GM21576 (cell line): ENCODE measurements around the gene ADGRL4.
"Not testable (repeated sequence)": the region's sequence is repeated elsewhere in the genome, so short reads cannot be mapped to it uniquely, and the experiment has no call there.

Source experiments
- ATAC-seq: cut with Tn5 transposase; IDR thresholded peaks from one replicate; pipeline ENCODE4 v1.9.1; 2021; ENCODE audit warnings: mild to moderate bottlenecking, moderate library complexity; ENCODE audit not compliant: unreplicated experiment

The ADGRL4 gene

GRCh38 chr1:79006564-79006963 lies at the start of gene ADGRL4:
ADGRL4 (minus strand) TSS chr1:79006730; CDS start chr1:79006654, 76 bp downstream.
- no peak for ATAC-seq

GRCh38 chr1:79055856-79056255 lies 49.3 kb upstream of the ADGRL4 start:
- ATAC-seq: no peak

GRCh38 chr1:79052829-79053449 lies 46.4 kb upstream of the ADGRL4 start:
- ATAC-seq: peak; percentile 99

- ATAC-seq: no peak
These were observed 38.6 kb upstream of the ADGRL4 start for GRCh38 chr1:79044974-79045650.

GRCh38 chr1:79043506-79043905 lies 37.0 kb upstream of the ADGRL4 start:
- no peak for ATAC-seq

DNA sequence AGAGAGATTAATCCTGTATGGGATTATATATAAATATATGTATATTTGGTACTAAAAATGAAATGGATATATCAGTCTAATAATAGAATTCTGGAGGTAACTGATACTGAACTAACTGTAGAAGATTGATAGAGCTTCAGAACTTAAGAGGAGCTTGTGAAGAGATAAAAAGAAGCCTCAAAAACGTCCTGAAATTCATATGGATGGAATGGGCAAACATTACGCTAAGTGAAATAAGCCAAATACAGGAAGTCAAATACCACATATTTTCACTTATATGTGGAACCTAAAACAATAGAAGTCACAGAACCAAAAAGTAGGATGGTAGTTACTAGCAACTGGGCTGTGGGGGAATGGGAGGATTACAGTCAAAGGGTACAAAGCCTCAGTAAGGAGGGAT lies 36.0 kb upstream of the ADGRL4 start:
- no peak for ATAC-seq

- ATAC-seq: peak; percentile 72
These were observed 35.6 kb upstream of the ADGRL4 start for GRCh38 chr1:79042117-79042516.

- ATAC-seq: no peak
These were observed 35.1 kb upstream of the ADGRL4 start for GRCh38 chr1:79041666-79042065.

- peak; percentile 82 for ATAC-seq
These were observed 34.0 kb upstream of the ADGRL4 start for GRCh38 chr1:79040424-79041082.

DNA sequence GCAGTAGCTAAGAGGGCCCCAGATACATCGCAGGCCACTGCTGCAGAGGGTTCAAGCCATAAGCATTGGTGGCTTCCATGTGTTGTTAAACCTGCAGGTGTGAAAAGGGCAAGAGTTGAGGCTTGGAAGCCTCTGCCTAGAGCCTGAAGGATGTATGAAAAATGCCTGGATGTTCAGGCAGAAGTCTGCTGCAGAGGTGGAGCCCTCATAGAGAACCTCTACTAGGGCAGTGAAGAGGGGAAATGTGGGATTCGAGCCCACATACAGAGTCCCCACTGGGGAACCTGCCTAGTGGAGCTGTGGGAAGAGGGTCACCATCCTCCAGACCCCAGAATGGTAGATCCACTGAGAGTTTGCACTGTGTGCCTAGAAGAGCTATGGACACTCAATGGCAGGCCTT lies 30.6 kb upstream of the ADGRL4 start:
- no peak for ATAC-seq

- ATAC-seq: no peak
These were observed 6.0 kb upstream of the ADGRL4 start for GRCh38 chr1:79012500-79012899.

DNA sequence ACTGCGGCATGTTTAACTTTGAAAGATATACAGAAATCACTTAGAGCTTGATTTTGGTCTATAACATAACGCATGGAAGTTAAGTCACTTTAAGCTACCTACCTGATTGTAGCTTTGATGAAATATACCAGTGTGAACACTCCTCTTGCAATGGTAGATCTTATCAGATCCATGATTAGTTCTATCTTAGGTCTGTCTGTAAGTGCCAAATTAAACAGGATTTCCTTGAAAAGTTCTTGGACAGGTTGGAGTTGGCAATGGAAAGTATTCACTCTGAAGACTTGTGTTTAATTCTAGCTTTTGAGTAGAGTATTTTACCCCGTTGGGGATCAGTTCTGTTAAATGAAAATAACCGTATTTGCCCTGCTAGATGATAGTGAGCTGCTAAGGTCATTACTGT lies 4.1 kb upstream of the ADGRL4 start:
- ATAC-seq: no peak

- no peak for ATAC-seq
These were observed 585 bp downstream of the ADGRL4 start for GRCh38 chr1:79005945-79006344.

- no peak for ATAC-seq
These were observed 1.6 kb downstream of the ADGRL4 start for GRCh38 chr1:79004916-79005315.

DNA sequence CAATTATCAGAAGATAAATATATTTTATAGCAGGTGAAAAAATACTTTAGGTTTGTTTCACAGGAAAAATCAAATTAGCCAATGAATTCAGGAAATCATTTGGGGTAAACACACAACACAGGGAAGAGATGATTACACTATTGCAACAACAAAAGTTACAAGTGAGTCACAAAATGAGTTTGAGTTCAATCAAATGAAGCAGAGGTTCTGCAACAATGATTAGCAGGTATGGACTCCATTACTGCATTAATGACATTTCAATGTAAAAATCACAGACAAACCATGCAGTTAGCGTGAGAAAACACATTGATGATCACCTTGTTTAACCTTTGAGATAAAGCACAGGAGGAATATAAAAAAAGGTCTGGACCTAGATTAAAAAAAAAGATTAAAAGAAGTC lies 9.7 kb downstream of the ADGRL4 start:
- ATAC-seq: no peak

GRCh38 chr1:78987042-78987441 lies 19.5 kb downstream of the ADGRL4 start:
- no peak for ATAC-seq

GRCh38 chr1:78980511-78980910 lies 26.0 kb downstream of the ADGRL4 start:
- no peak for ATAC-seq

DNA sequence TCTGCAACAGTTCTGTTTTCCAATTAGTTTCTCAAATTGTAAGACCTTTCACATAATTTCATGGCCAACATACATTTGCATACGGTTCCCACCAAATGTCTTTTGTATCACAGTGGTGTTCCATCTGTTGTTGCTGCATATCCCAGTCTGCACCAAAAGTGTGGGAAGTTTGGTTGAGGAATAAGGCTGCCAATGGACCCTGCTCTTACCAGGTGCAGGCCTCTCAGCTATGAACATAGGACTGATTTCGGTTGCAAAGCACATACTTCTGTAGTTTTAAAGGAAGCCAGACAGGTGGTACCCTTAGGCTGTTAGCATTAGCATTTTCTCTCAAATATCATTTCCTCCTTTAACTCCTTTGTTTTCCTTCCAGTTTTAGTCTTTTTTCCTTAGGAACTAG lies 33.8 kb downstream of the ADGRL4 start:
- no peak for ATAC-seq

GRCh38 chr1:78967091-78967490 lies 39.4 kb downstream of the ADGRL4 start:
- ATAC-seq: not testable (repeated sequence)

DNA sequence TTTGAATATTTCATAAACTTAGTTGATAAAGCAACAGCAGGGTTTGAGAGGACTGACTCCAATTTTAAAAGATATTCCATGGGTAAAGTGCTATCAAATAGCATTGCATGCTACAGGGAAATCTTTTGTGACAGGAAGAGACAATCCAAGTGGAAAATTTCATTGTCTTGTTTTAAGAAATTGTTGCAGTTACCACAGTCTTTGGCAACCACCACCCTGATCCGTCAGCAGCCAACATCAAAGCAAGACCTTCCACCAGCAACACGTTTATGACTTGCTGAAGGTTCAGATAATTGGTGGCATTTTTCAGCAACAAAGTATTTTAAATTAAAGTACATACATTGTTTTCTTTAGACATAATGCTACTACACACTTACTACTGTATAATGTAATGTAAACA lies 47.8 kb downstream of the ADGRL4 start:
- ATAC-seq: no peak

GRCh38 chr1:78950826-78951225 lies 55.7 kb downstream of the ADGRL4 start:
- no peak for ATAC-seq

DNA sequence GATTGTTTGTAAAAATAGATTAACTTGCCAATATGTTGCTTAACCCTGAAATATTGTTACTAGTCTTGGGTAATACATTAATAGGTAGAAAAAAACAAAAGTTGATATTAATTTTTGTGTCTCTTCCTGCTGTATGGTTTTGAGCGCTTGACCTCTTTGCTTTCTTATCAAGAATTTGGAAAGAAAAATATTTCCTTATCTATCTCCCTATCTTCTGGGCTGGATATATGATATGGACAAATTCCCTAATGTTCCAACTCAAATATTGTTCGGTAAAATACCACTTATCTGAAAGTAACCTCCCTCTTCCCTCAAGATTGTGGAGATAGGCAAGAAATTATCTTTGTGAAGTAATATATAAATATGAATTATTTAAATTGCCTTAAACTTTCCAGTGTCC lies 57.3 kb downstream of the ADGRL4 start:
- ATAC-seq: no peak
